Activated CD8-positive, alpha-beta memory T cell treated with anti-CD3 and anti-CD28 coated beads for 36 hours (primary cell): ENCODE results near the gene MAP3K7. TPM values are rescaled to one million over a fixed set of nuclear protein-coding genes. Genes with fewer than 3 reads are reported as not detected.

Experiments
- CTCF ChIA-PET: fragments of 350-600 bp; sonication (Branson Sonifier 250); formaldehyde crosslinking; loops from one replicate; lab custom pipeline; 2021; ENCODE audit warnings: antibody characterized with exemption; lab: Charles Lee
- POLR2A ChIA-PET: fragments of 350-600 bp; sonication (Branson Sonifier 250); formaldehyde crosslinking; loops from one replicate; lab custom pipeline; 2021; ENCODE audit warnings: antibody characterized with exemption; lab: Charles Lee
- total RNA-seq, 2 experiments: library from RNA; stranded (reverse); gene quantifications; one replicate each; pipeline ENCODE4 v1.2.3, GENCODE V29; 2021

MAP3K7 gene
- total RNA-seq, 2 experiments from 2014 or later = 24.2 to 24.4 TPM

GRCh38 chr6:90468080-90468479 lies 118.8 kb downstream of the MAP3K7 start:
- ChIA-PET POLR2A (no interaction called here), CTCF (interaction anchor here (0.6 kb wide), 1 partner anchor 172 kb away, joined by 3 read pairs; no protein-coding TSS in a partner anchor)

GRCh38 chr6:90467546-90467945 lies 119.3 kb downstream of the MAP3K7 start:
- ChIA-PET CTCF (interaction anchor here (0.6 to 1.3 kb wide), 2 partner anchors 11 to 172 kb away, joined by 3 to 4 read pairs; no protein-coding TSS in a partner anchor), POLR2A (interaction anchor here (0.7 to 2.0 kb wide), 3 partner anchors 9 to 69 kb away, joined by 4 to 10 read pairs (median 7); no protein-coding TSS in a partner anchor)

DNA sequence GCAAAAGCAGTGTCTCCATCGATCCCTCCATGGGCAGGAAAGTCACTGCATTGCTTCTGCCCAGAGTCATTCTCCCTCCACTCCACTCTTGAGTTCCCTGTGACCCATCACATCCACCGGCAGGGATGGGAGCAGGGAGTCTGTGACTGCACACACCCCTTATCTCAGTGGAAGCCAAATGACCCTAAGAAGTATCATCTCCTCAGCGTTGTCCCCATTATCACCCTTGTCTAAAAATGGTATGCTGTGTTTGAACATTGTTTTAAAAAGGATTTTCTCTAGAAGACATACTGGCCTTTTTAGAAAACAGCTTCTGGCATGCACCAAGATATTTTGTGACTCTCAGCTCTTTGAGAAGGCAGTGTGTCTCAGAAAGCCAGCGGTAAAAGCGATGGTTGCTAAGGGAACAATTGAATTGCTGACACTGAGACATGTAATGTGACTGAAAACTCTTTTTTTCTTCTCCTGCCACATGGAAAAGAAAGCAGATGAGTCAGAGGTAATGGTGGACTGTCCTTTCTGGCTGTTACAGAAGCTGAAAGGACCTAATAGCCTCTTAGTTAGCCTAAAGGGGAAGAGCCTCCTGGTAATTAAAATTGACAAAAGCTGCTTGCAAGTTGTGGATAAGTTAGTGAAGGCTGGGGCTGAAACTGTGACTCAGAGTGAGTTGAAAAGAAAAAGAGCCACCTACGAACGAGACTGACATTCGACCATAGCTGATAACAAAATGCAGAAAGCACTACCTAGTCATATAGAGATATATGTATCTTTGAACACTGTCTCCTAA lies 120.5 kb downstream of the MAP3K7 start:
- POLR2A ChIA-PET = interaction anchor here (0.5 to 2.0 kb wide), 7 partner anchors 8 to 171 kb away, joined by 3 to 10 read pairs (median 4); no protein-coding TSS in a partner anchor
- CTCF ChIA-PET = interaction anchor here (0.8 to 1.3 kb wide), 4 partner anchors 13 to 67 kb away, joined by 3 to 4 read pairs (median 4); no protein-coding TSS in a partner anchor

GRCh38 chr6:90465686-90466085 lies 121.2 kb downstream of the MAP3K7 start:
- POLR2A ChIA-PET = interaction anchor here (0.6 to 2.0 kb wide), 5 partner anchors 7 to 96 kb away, joined by 3 to 10 read pairs (median 7); no protein-coding TSS in a partner anchor

GRCh38 chr6:90464507-90464906 lies 122.4 kb downstream of the MAP3K7 start:
- ChIA-PET CTCF (no interaction called here), POLR2A (interaction anchor here (1.2 kb wide), 1 partner anchor 10 kb away, joined by 3 read pairs; no protein-coding TSS in a partner anchor)

More at GRCh38 chr6:90465686-90466085, 121.2 kb downstream of the MAP3K7 start:
- CTCF ChIA-PET = interaction anchor here (0.8 to 1.3 kb wide), 2 partner anchors 63 to 66 kb away, joined by 3 to 4 read pairs; no protein-coding TSS in a partner anchor

- CTCF ChIA-PET = interaction anchor here (0.7 to 1.5 kb wide), 4 partner anchors 15 to 98 kb away, joined by 3 to 4 read pairs (median 4); no protein-coding TSS in a partner anchor
- POLR2A ChIA-PET = interaction anchor here (1.2 kb wide), 1 partner anchor 11 kb away, joined by 3 read pairs; no protein-coding TSS in a partner anchor
Measured at GRCh38 chr6:90463874-90464273, 123.0 kb downstream of the MAP3K7 start.
